Measurements from ENCODE around the gene PPFIA2.

Gene PPFIA2

DNA sequence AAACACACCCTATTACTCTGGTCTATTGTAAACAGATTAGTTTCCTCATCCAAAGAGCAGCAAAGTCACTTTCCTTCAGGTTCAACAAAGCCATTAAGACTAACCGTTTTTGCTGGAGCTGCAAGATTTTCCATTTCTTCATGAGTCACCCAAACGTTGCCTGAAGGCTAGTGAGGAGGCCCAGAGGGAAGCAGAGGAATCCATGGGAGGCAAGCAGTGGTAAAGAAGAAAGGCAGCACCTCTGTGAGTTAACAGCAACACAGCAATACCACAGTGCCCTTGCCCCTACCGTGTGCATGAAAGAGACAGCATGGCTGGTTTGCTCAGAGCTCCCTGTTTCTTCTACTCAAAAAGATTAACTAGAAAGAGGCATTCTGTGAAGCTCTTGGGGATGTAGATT is 475.0 kb downstream of the PPFIA2 start:
- no peak overlapping the region for H3K27ac ChIP-seq
- no peak for TF ChIP-seq ZFX (IDR thresholded peaks at IDR 0.05)
- TF ChIP-seq, protein P1, sequence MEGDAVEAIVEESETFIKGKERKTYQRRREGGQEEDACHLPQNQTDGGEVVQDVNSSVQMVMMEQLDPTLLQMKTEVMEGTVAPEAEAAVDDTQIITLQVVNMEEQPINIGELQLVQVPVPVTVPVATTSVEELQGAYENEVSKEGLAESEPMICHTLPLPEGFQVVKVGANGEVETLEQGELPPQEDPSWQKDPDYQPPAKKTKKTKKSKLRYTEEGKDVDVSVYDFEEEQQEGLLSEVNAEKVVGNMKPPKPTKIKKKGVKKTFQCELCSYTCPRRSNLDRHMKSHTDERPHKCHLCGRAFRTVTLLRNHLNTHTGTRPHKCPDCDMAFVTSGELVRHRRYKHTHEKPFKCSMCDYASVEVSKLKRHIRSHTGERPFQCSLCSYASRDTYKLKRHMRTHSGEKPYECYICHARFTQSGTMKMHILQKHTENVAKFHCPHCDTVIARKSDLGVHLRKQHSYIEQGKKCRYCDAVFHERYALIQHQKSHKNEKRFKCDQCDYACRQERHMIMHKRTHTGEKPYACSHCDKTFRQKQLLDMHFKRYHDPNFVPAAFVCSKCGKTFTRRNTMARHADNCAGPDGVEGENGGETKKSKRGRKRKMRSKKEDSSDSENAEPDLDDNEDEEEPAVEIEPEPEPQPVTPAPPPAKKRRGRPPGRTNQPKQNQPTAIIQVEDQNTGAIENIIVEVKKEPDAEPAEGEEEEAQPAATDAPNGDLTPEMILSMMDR (conservative IDR thresholded peaks at IDR 0.05), result no peak

DNA sequence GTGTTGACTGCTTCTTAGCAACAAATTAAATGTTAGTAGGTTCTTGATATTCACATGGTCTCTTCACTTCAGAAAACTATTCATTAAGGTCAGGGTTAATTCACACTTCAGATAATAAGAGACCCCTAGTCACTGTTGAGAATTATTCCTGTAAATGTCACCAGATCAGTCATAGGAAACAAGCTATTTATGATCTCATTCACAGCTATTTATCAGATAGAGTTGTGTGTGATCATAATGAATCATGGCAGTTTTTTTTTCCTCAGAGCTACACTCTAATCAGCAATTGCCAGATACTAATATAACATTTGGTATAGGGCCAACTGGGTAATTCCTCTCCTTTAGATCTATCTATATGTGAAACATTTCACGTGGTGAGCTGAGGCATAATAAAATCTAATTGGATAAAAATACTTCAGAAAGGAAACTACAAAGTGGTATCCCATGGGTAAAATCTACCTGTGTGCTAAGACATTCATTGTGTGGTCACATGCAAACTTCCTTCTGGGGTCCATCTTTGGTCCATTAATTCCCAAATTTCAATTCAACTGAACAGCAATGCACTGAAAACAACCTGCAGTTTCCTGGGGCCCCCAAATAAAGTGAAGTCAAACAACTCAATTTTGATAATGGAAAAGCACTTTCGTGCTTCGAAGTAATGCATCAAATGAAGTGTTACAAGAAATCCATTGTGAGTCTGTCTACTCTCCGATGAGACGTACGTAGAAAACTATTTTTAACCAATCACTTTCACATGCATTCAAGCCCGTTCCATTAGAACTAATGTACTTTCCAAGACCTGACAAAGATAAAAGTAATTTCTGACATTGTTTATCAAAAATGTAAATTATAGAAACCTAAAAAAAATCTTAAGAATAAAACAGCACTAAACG is 484.3 kb downstream of the PPFIA2 start:
- TF ChIP-seq, protein P1 (conservative IDR thresholded peaks at IDR 0.05), result no peak
- TF ChIP-seq ZFX (IDR thresholded peaks at IDR 0.05), result no peak
- H3K27ac ChIP-seq, result no peak overlapping the region

DNA sequence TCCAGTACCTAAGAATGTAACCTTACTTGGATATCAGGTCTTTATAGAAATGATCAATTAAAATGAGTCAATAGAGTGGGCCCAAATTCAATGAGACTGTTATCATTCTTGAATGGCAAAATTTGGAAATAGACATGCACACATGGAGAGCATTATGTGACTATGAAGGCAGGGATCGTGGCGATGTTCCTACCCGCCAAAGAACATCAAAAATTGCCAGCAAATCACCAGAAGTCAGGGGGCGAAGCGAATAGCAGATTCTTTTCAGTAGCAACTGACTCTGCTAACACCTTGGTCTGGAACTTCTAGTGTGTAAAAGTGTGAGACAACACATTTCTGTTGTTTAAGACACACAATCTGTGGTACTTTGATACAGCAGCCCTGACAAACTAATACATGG is 488.8 kb downstream of the PPFIA2 start:
- TF ChIP-seq, protein P1 (conservative IDR thresholded peaks at IDR 0.05), result no peak
- TF ChIP-seq ZFX (IDR thresholded peaks at IDR 0.05), result no peak
- no peak overlapping the region for H3K27ac ChIP-seq

DNA sequence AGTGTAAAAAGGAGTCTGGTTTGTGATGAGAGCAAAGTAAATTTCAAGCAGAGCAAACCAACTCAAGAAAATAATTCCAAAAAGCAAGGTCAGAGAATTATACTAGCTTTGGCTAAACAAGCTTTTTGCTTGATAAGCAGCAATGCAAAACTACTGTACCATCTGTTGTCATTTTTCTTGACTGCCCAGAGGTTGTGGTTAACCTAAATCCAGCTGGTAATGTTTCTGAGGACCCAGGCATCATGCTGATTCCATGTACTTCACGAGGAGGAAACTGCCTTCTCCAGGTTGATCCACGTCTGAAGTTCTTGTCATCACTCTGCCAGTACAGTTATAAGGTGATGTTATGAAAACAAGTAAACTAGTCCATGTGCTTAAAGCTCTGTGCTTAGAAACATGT is 496.1 kb downstream of the PPFIA2 start:
- no peak overlapping the region for H3K27ac ChIP-seq
- TF ChIP-seq ZFX (IDR thresholded peaks at IDR 0.05), result no peak
- TF ChIP-seq, protein P1 (conservative IDR thresholded peaks at IDR 0.05), result no peak

DNA sequence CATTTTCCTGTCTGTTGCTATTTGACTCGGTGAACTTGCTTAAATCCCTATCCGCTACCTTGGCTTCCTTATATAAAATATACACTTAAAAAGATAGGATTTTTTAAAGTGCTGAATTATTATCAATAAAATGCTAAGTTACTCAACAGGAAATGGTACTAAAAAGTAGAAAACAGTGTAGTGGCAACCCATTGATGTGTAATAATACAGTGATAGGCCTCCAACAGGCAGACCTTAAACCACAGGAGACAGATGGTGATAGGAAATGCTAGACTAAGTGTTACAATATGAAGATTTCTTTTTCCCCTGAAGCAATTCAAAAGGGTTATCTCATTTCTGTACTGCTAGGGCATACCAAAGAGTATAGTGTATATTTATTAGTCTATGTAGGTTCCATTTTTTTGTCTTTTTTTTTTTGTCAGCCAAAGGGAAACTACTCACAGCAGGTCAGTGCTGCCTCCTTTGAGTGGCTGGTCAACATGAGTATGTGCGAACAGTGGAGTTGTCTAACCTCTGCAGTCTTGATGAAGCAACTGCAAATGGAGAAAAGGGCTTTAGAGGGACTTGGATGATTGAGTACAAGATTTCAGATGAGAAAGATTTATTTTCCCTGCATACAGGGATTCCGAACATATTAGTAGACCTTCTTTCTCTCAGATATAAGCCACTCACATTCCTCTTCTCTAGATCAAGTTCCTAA is 497.5 kb downstream of the PPFIA2 start:
- TF ChIP-seq, protein P1 (conservative IDR thresholded peaks at IDR 0.05), result no peak
- no peak for TF ChIP-seq ZFX (IDR thresholded peaks at IDR 0.05)
- no peak overlapping the region for H3K27ac ChIP-seq

DNA sequence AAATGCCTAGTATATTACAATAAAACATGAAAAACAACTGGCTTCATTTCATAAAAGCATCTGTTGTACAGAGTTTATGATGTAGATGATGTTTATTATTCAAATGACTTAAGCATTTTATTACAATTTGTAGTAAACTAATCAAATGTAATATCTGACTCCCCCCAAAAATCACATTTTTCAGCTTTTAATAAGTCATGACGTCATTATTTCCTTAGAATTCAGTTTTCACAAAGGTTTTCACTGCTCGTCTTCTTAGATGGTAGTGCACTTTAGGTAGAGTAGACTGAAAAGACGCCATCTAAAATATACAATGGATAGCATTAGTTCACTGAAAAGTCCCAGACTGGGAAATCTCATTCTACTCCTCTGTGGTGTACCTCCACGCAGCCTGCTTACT is 499.8 kb downstream of the PPFIA2 start:
- H3K27ac ChIP-seq, result no peak overlapping the region
- TF ChIP-seq, protein P1 (conservative IDR thresholded peaks at IDR 0.05), result no peak
- no peak for TF ChIP-seq ZFX (IDR thresholded peaks at IDR 0.05)

DNA sequence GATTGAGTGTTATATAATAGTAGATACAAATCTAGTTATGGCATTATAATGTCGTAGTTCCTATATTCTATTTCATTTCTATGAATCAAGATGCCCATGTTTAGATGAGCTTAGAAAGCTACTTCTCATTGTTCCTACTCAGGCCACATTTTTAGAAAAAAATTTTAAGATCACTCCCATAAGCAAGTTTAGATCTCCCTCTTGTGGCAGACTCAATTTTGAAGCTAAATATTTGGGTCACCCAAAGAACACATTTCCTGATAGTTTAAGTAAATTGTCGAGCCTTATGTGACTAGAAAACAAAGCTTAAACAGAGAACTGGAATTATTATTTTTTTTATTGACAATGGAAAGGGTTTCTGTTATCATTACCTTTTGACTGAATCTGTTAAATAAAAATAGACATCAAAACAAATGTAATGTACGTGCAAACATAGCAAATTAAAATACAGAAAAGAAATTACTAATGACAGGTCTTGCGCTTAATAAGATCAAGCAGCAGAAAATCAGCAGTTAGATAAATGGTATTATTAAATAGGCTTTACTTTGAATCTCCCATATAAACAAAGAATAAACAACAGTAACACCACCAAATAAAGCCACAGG is 501.1 kb downstream of the PPFIA2 start:
- TF ChIP-seq, protein P1 (conservative IDR thresholded peaks at IDR 0.05), result peak; percentile 67
- TF ChIP-seq ZFX (IDR thresholded peaks at IDR 0.05), result no peak

More for the DNA sequence above, 501.1 kb downstream of the PPFIA2 start:
- no peak overlapping the region for H3K27ac ChIP-seq
